ENCODE data around the gene EARS2. TPM values are rescaled to one million over a fixed set of nuclear protein-coding genes. Genes with fewer than 3 reads are reported as not detected.

EARS2 gene
- total and polyA plus RNA-seq, 2 donors from 2014 or later = 21.6 to 30.4 TPM

DNA sequence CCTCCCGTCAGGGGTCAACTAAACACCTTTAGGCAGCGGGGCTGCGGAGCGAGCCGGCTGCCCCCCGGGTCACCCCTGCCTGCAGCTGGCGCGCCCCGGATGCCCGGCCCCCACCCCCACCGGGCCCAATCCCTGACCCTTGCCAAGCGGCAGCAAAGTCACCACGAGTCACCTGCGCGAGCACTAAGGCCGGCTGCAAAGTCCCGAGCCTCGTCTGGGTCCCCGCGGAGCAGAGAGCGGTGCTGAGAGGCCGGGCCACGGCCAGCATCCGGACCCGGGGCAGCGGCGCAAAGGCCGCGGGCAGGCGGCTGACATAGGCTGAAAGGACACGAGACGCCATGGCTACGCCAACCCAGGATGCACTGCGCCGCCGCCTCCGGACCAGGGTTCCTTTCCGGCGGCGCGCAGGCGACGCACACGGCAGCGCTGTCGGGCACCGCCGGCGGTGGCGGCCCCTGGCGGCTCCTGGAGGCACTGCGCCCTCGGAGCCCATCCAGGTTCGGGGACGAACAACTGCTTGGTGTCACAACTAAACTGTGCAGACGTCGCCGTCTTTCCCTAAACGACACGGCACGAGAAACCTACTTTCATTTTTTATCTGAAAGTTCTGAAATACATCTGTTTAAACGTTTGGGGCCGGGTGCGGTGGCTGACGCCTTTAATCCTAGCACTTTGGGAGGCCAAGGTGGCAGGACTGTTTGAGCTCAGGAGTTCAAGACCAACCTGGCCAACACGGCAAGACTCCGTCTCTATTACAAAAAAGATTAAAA, 39.0 kb upstream of the EARS2 start, which contains the start of gene NDUFAB1:
NDUFAB1 (minus strand) TSS at position 366 of the 770 bp plus-strand sequence; CDS start at position 340, 26 bp downstream.
- H3K27ac ChIP-seq (ENCODE audit: low read depth in 2 of 2, low read length in 2 of 2) = peak within 1 kb of the TSS; percentile 67 to 82
- H3K9ac ChIP-seq (ENCODE audit: low read length in 3 of 3) = peak within 1 kb of the TSS; percentile 96 to 97 (median 96)
- H3K4me1 ChIP-seq (ENCODE audit: control insufficient read depth in 2 of 3, insufficient read depth in 2 of 3, low read depth in 1 of 3, low read length in 3 of 3) = peaks cover 0 to 6% (median 6%) of the 10 kb centered on the region in 3 donors
- H3K36me3 ChIP-seq (ENCODE audit: control insufficient read depth in 2 of 3, insufficient read depth in 3 of 3, low read length in 3 of 3) = peaks cover 2 to 11% (median 8%) of the 10 kb centered on the region in 3 donors
- TF ChIP-seq, protein P1, sequence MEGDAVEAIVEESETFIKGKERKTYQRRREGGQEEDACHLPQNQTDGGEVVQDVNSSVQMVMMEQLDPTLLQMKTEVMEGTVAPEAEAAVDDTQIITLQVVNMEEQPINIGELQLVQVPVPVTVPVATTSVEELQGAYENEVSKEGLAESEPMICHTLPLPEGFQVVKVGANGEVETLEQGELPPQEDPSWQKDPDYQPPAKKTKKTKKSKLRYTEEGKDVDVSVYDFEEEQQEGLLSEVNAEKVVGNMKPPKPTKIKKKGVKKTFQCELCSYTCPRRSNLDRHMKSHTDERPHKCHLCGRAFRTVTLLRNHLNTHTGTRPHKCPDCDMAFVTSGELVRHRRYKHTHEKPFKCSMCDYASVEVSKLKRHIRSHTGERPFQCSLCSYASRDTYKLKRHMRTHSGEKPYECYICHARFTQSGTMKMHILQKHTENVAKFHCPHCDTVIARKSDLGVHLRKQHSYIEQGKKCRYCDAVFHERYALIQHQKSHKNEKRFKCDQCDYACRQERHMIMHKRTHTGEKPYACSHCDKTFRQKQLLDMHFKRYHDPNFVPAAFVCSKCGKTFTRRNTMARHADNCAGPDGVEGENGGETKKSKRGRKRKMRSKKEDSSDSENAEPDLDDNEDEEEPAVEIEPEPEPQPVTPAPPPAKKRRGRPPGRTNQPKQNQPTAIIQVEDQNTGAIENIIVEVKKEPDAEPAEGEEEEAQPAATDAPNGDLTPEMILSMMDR (IDR thresholded peaks at IDR 0.05; ENCODE audit: borderline replicate concordance, extremely low read depth, insufficient read depth) = peak; percentile 94
- DNase-seq (peak; percentile 89 to 96 (median 94)), FAIRE-seq (no peak)
- peak within 1 kb of the TSS; percentile 99 to 100 (median 100) for H3K4me3 ChIP-seq (ENCODE audit: low read length in 3 of 3)
- intact Hi-C loops (cut with DNase I) = no loop called here
- H3K9me3 ChIP-seq (ENCODE audit: control insufficient read depth in 2 of 3, insufficient read depth in 1 of 3, low read length in 3 of 3) = no peaks in the 10 kb centered on the region
- H3K27me3 ChIP-seq (ENCODE audit: control insufficient read depth, insufficient read depth, low read length) = no peaks in the 10 kb centered on the region

GRCh38 chr16:23595246-23595950, 38.2 kb upstream of the EARS2 start:
- peak overlapping the region; percentile 96 to 97 (median 96) for H3K9ac ChIP-seq (ENCODE audit: low read length in 3 of 3)
- no peaks in the 10 kb centered on the region for H3K27me3 ChIP-seq (ENCODE audit: control insufficient read depth, insufficient read depth, low read length)
- TF ChIP-seq, protein P1 (IDR thresholded peaks at IDR 0.05; ENCODE audit: borderline replicate concordance, extremely low read depth, insufficient read depth) = no peak
- H3K36me3 ChIP-seq (ENCODE audit: control insufficient read depth in 2 of 3, insufficient read depth in 3 of 3, low read length in 3 of 3) = peaks cover 2 to 16% (median 15%) of the 10 kb centered on the region in 3 donors
- peaks cover 0 to 6% (median 6%) of the 10 kb centered on the region in 3 donors for H3K4me1 ChIP-seq (ENCODE audit: control insufficient read depth in 2 of 3, insufficient read depth in 2 of 3, low read depth in 1 of 3, low read length in 3 of 3)
- peak overlapping the region; percentile 67 to 82 for H3K27ac ChIP-seq (ENCODE audit: low read depth in 2 of 2, low read length in 2 of 2)
- DNase-seq (peak in 2 of 5 donors; percentile 14 to 19), FAIRE-seq (no peak)
- intact Hi-C loops (cut with DNase I) = no loop called here
- H3K4me3 ChIP-seq (ENCODE audit: low read length in 3 of 3) = peak overlapping the region; percentile 99 to 100 (median 100)
- H3K9me3 ChIP-seq (ENCODE audit: control insufficient read depth in 2 of 3, insufficient read depth in 1 of 3, low read length in 3 of 3) = no peaks in the 10 kb centered on the region

GRCh38 chr16:23594186-23594585, 37.0 kb upstream of the EARS2 start:
- H3K9ac ChIP-seq (ENCODE audit: low read length in 3 of 3) = no peak overlapping the region
- TF ChIP-seq, protein P1 (IDR thresholded peaks at IDR 0.05; ENCODE audit: borderline replicate concordance, extremely low read depth, insufficient read depth) = no peak
- FAIRE-seq (no peak), DNase-seq (no peak)
- peaks cover 7 to 21% (median 20%) of the 10 kb centered on the region in 3 donors for H3K36me3 ChIP-seq (ENCODE audit: control insufficient read depth in 2 of 3, insufficient read depth in 3 of 3, low read length in 3 of 3)
- peaks cover 0 to 6% (median 6%) of the 10 kb centered on the region in 3 donors for H3K4me1 ChIP-seq (ENCODE audit: control insufficient read depth in 2 of 3, insufficient read depth in 2 of 3, low read depth in 1 of 3, low read length in 3 of 3)
- intact Hi-C loops (cut with DNase I) = no loop called here
- H3K27me3 ChIP-seq (ENCODE audit: control insufficient read depth, insufficient read depth, low read length) = no peaks in the 10 kb centered on the region
- no peak overlapping the region for H3K4me3 ChIP-seq (ENCODE audit: low read length in 3 of 3)
- H3K27ac ChIP-seq (ENCODE audit: low read depth in 2 of 2, low read length in 2 of 2) = no peak overlapping the region
- no peaks in the 10 kb centered on the region for H3K9me3 ChIP-seq (ENCODE audit: control insufficient read depth in 2 of 3, insufficient read depth in 1 of 3, low read length in 3 of 3)
